HCT116 (cell line): ENCODE data around the gene APOBEC3G. TPM values are rescaled to one million over a fixed set of nuclear protein-coding genes. Genes with fewer than 3 reads are reported as not detected.

Experiments
- ATAC-seq: fragments of 200-7000 bp; cut with Tn5 transposase; 2 replicates; pipeline ENCODE4 v1.9.1; 2020; ENCODE audit warnings: mild to moderate bottlenecking, moderate library complexity
- BruUV-seq: library from RNA; stranded (reverse); fragments of 400-500 nt; replicated peaks from 2 replicates; lab custom pipeline; 2021; lab: Mats Ljungman, UMichigan
- CTCF ChIA-PET: fragments of 300-600 bp; sonication (Branson Sonifier 250); formaldehyde crosslinking; loops from one replicate; lab custom pipeline; 2021; ENCODE audit warnings: antibody characterized with exemption; lab: Charles Lee
- POLR2A ChIA-PET: fragments of 300-600, 350-600 bp; sonication (Branson Sonifier 250); formaldehyde crosslinking; loops from one replicate; lab custom pipeline; 2021; ENCODE audit warnings: antibody characterized with exemption; lab: Charles Lee
- RAD21 ChIA-PET, 2 experiments: fragments of 300-600 bp; sonication (Branson Sonifier 250); formaldehyde crosslinking; loops; one replicate each; lab custom pipeline; 2023; ENCODE audit warnings: low total read pairs in 2 of 2; ENCODE audit not compliant: uncharacterized antibody in 2 of 2, unreplicated experiment in 2 of 2, low non-redundant PET in 1 of 2; lab: Charles Lee
- DNase-seq: peaks from one replicate; pipeline ENCODE4 v3.0.0-alpha.2; 2010; ENCODE audit warnings: low read depth, low spot score
- H2AFZ ChIP-seq: fragments of 200-600 bp; shearing (Covaris generic), sonication (generic); 2 replicates; pipeline ENCODE4 v1.6.1; 2017; ENCODE audit warnings: low read depth, mixed run types, mixed read lengths, antibody characterized with exemption, low read length; ENCODE audit not compliant: poor library complexity, severe bottlenecking
- H3K27ac ChIP-seq: 2 replicates; pipeline ENCODE4 v1.5.1; 2012; ENCODE audit warnings: low read depth, low read length
- H3K27me3 ChIP-seq: fragments of 200-600 bp; sonication (generic); 2 replicates; pipeline ENCODE4 v1.6.1; 2016; ENCODE audit warnings: mixed run types, low read length, mixed read lengths; ENCODE audit not compliant: insufficient read depth
- H3K36me3 ChIP-seq, 2 experiments: fragments of 200-500 bp in 1 of 2; fragments of 200-600 bp in 1 of 2; sonication (Bioruptor generic) in 1 of 2; sonication (generic) in 1 of 2; 2 replicates each; pipeline versions ENCODE4 v1.5.1 to v1.6.1; 2014 to 2016; ENCODE audit warnings: low read length in 2 of 2, inconsistent platforms in 1 of 2, mixed read lengths in 1 of 2, mixed run types in 1 of 2; ENCODE audit not compliant: insufficient read depth in 2 of 2, control insufficient read depth in 1 of 2
- H3K4me1 ChIP-seq, 2 experiments: fragments of 200-600 bp in 1 of 2; sonication (generic) in 1 of 2; 2 replicates each; pipeline versions ENCODE4 v1.5.1 to v1.6.1; 2012 to 2017; ENCODE audit warnings: low read length in 2 of 2, inconsistent platforms in 1 of 2, mild to moderate bottlenecking in 1 of 2, mixed read lengths in 1 of 2, mixed run types in 1 of 2, moderate library complexity in 1 of 2; ENCODE audit not compliant: insufficient read depth in 2 of 2, control insufficient read depth in 1 of 2
- H3K4me2 ChIP-seq: fragments of 200-600 bp; sonication (generic); 2 replicates; pipeline ENCODE4 v1.6.1; 2017; ENCODE audit warnings: mixed run types, low read length, mixed read lengths
- H3K4me3 ChIP-seq, 2 experiments: fragments of 200-600 bp in 1 of 2; sonication (generic) in 1 of 2; replicated peaks in 1 of 2; 2 replicates each; pipeline ENCODE4 v1.5.1; 2011 to 2016; ENCODE audit warnings: low read length in 2 of 2, control low read depth in 1 of 2, low read depth in 1 of 2, mild to moderate bottlenecking in 1 of 2, mixed read lengths in 1 of 2, mixed run types in 1 of 2
- H3K79me2 ChIP-seq: fragments of 200-600 bp; sonication (generic); 2 replicates; pipeline ENCODE4 v1.6.1; 2017; ENCODE audit warnings: mild to moderate bottlenecking, mixed run types, low read length, moderate library complexity, mixed read lengths; ENCODE audit not compliant: insufficient read depth
- H3K9ac ChIP-seq: fragments of 200-600 bp; sonication (generic); 2 replicates; pipeline ENCODE4 v1.6.1; 2016; ENCODE audit warnings: low read length, mixed read lengths
- H3K9me2 ChIP-seq: fragments of 200-600 bp; sonication (generic), shearing (Covaris generic); 2 replicates; pipeline ENCODE4 v1.6.1; 2017; ENCODE audit warnings: mixed run types, mild to moderate bottlenecking, moderate library complexity; ENCODE audit not compliant: insufficient read depth
- H3K9me3 ChIP-seq, 2 experiments: fragments of 200-500 bp in 1 of 2; fragments of 200-600 bp in 1 of 2; sonication (Bioruptor generic) in 1 of 2; sonication (generic) in 1 of 2; 2 replicates each; pipeline ENCODE4 v1.6.1; 2014 to 2017; ENCODE audit warnings: low read length in 2 of 2, mixed read lengths in 2 of 2, inconsistent platforms in 1 of 2, low read depth in 1 of 2, mild to moderate bottlenecking in 1 of 2, mixed run types in 1 of 2, moderate library complexity in 1 of 2; ENCODE audit not compliant: control insufficient read depth in 1 of 2, insufficient read depth in 1 of 2
- H4K20me1 ChIP-seq: fragments of 200-600 bp; sonication (generic), shearing (Covaris generic); 2 replicates; pipeline ENCODE4 v1.6.1; 2017; ENCODE audit warnings: mixed run types, mild to moderate bottlenecking, moderate library complexity; ENCODE audit not compliant: insufficient read depth
- CBX3 ChIP-seq: IDR thresholded peaks from 2 replicates; pipeline ENCODE4 v1.6.1; 2012; ENCODE audit warnings: low read depth
- EZH2 ChIP-seq: fragments of 200-600 bp; sonication (generic); IDR thresholded peaks from 2 replicates; pipeline ENCODE4 v1.6.1; 2017; ENCODE audit warnings: antibody characterized with exemption, mixed run types
- EZH2phosphoT487 ChIP-seq: fragments of 200-600 bp; IDR thresholded peaks from 2 replicates; pipeline ENCODE4 v1.6.1; 2018; ENCODE audit warnings: antibody characterized with exemption, borderline replicate concordance
- FOSL1 ChIP-seq: IDR thresholded peaks from 2 replicates; pipeline ENCODE4 v1.6.1; 2012; ENCODE audit warnings: low read depth
- JUND ChIP-seq: IDR thresholded peaks from 2 replicates; pipeline ENCODE4 v1.6.1; 2012
- POLR2A ChIP-seq: IDR thresholded peaks from 2 replicates; pipeline ENCODE4 v1.7.0; 2011; ENCODE audit warnings: borderline replicate concordance; ENCODE audit not compliant: insufficient read depth, insufficient read length; ENCODE audit errors: extremely low read depth
- SIN3A ChIP-seq: IDR thresholded peaks from 2 replicates; pipeline ENCODE4 v1.6.1; 2012; ENCODE audit warnings: low read depth
- SP1 ChIP-seq: IDR thresholded peaks from 2 replicates; pipeline ENCODE4 v1.6.1; 2012; ENCODE audit warnings: low read depth
- YY1 ChIP-seq: IDR thresholded peaks from 2 replicates; pipeline ENCODE4 v1.6.1; 2011; ENCODE audit warnings: low read length, low read depth, moderate library complexity, mild to moderate bottlenecking; ENCODE audit not compliant: insufficient replicate concordance; ENCODE audit errors: extremely low read depth
- ZFX ChIP-seq: fragments of 450-650 bp; IDR thresholded peaks from 2 replicates; pipeline ENCODE4 v1.6.1; 2017
- intact Hi-C: fragments of 100-400 bp; cut with micrococcal nuclease; formaldehyde crosslinking; loops from 2 replicates; pipeline ENCODE4 v1.10.0; 2022
- total RNA-seq: library from RNA; stranded (reverse); gene quantifications from one replicate; pipeline ENCODE4 v1.2.1, GENCODE V29; 2021; ENCODE audit not compliant: unreplicated experiment
- TF ChIP-seq, protein P1 (sequence below), 3 experiments: fragments of 200-600 bp in 1 of 3; sonication (generic) in 1 of 3; IDR thresholded peaks in 2 of 3; conservative IDR thresholded peaks in 1 of 3; 2 replicates each; pipeline ENCODE4 v1.5.1; 2012 to 2017; ENCODE audit warnings: low read depth in 2 of 3, low read length in 2 of 3, antibody characterized with exemption in 1 of 3, borderline replicate concordance in 1 of 3, control low read depth in 1 of 3, mild to moderate bottlenecking in 1 of 3, mixed read lengths in 1 of 3, mixed run types in 1 of 3, moderate library complexity in 1 of 3; ENCODE audit not compliant: insufficient read depth in 1 of 3
- TF ChIP-seq, protein P2 (sequence below): IDR thresholded peaks from 2 replicates; pipeline ENCODE4 v1.6.1; 2012

The APOBEC3G gene
- total RNA-seq, 1 experiment from 2014 or later, result 0.71 TPM

DNA sequence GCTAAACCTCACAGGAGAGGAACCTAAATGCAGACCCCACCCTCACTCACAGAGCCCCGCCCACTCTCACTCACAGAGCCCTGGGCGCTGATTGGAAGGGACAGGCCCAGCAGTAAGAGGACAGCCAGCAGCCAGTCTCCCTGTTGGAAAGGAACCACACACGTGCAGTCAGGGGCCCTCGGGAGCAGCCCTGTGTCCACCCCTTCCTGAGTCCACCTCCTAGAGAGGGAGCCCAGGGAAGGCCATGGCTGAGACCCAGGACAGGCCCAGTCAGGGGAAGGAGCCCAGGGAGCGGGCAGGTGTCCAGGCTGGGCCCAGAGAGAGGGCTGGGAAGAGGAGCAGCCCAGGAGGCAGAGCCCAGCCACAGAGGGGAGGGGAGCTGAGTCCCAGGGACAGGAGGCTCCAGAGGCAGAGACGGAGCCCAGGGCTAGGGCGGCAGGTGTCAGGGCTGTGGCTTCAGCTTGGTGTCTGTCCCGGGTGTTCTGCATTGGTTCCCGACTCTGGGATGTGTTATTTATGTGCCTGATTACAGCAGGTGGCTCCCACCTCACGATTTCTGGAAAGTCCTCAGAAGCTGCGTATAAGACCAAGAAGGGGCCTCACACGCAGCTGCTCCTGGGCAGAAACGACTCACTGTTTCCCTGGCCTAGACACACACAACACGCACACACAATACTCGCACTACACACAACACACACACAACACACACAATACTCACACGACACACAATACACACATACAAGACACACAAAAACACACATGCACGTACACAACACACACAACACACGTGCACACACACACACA, 11.0 kb downstream of the APOBEC3G start (continued):
- TF ChIP-seq, protein P1, sequence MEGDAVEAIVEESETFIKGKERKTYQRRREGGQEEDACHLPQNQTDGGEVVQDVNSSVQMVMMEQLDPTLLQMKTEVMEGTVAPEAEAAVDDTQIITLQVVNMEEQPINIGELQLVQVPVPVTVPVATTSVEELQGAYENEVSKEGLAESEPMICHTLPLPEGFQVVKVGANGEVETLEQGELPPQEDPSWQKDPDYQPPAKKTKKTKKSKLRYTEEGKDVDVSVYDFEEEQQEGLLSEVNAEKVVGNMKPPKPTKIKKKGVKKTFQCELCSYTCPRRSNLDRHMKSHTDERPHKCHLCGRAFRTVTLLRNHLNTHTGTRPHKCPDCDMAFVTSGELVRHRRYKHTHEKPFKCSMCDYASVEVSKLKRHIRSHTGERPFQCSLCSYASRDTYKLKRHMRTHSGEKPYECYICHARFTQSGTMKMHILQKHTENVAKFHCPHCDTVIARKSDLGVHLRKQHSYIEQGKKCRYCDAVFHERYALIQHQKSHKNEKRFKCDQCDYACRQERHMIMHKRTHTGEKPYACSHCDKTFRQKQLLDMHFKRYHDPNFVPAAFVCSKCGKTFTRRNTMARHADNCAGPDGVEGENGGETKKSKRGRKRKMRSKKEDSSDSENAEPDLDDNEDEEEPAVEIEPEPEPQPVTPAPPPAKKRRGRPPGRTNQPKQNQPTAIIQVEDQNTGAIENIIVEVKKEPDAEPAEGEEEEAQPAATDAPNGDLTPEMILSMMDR (IDR thresholded peaks at IDR 0.05 in 2 of 3, conservative IDR thresholded peaks at IDR 0.05 in 1 of 3; ENCODE audit: borderline replicate concordance in 1 of 3, insufficient read depth in 1 of 3, low read depth in 2 of 3, low read length in 2 of 3), result no peak
- TF ChIP-seq ZFX (no peak), EZH2phosphoT487 (no peak), CBX3 (no peak)

DNA sequence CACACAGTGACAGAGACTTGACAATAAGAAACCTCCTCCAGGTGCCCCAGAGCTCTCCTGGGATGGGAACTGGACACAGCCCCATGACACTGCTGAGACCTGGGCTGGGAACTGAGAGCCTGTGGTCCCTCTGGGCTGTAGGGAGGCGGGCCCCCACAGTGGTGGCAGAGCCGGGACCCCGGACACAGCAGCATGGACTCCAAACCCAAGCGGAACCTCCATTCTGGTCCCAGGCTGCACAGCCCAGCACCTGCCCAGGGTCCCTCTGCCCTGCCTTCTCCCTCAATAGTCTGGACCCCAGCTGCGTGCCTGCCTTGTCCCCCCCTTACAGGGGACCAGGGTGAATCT, 11.6 kb downstream of the APOBEC3G start:
- no peak overlapping the region for H2AFZ ChIP-seq
- H3K4me1 ChIP-seq, result peaks cover 0 to 6% of the 10 kb centered on the region in 2 experiments; a peak in 1 of 4 replicates
- H3K4me2 ChIP-seq, result no peak overlapping the region
- no peaks in the 10 kb centered on the region for H3K27me3 ChIP-seq
- TF ChIP-seq SIN3A (no peak), YY1 (no peak), EZH2phosphoT487 (no peak), FOSL1 (no peak), EZH2 (no peak), SP1 (no peak), POLR2A (no peak), JUND (no peak)
- TF ChIP-seq, protein P2, sequence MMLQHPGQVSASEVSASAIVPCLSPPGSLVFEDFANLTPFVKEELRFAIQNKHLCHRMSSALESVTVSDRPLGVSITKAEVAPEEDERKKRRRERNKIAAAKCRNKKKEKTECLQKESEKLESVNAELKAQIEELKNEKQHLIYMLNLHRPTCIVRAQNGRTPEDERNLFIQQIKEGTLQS, result no peak
- TF ChIP-seq, all 23 proteins: peak for 0
- BruUV-seq, result no TSS peak
- intact Hi-C loops, result no loop called here
- Histone ChIP-seq H3K27ac (no peak overlapping the region), H3K4me3 (no peak overlapping the region), H4K20me1 (no peaks in the 10 kb centered on the region), H3K79me2 (no peaks in the 10 kb centered on the region), H3K9me3 (no peaks in the 10 kb centered on the region), H3K9me2 (no peaks in the 10 kb centered on the region), H3K36me3 (no peaks in the 10 kb centered on the region), H3K9ac (no peak overlapping the region)
- ATAC-seq (no peak), DNase-seq (no peak)
- RAD21 ChIA-PET, result no interaction called here
- POLR2A ChIA-PET, result no interaction called here
- CTCF ChIA-PET, result no interaction called here
